Testis (tissue), 5 donors: Measurements from ENCODE around the gene PPP1R3E. TPM values are rescaled to one million over a fixed set of nuclear protein-coding genes. Genes with fewer than 3 reads are reported as not detected.

ENCODE experiments used
- DNase-seq: peaks from one replicate; pipeline ENCODE4 v3.0.0-alpha.2; 2019
- H3K27ac ChIP-seq, 2 donors: fragments of 200-600 bp; sonication (generic); one replicate each; pipeline ENCODE4 v1.5.1; 2019
- H3K27me3 ChIP-seq: fragments of 200-600 bp; sonication (generic); one replicate; pipeline ENCODE4 v1.5.1; 2019
- H3K36me3 ChIP-seq: fragments of 200-600 bp; sonication (generic); one replicate; pipeline ENCODE4 v1.5.1; 2017; ENCODE audit warnings: low read depth; ENCODE audit errors: missing control alignments
- H3K4me1 ChIP-seq: fragments of 200-600 bp; sonication (generic); one replicate; pipeline ENCODE4 v1.5.1; 2019
- H3K4me3 ChIP-seq, 2 donors: fragments of 200-600 bp; sonication (generic); one replicate each; pipeline ENCODE4 v1.5.1; 2017 to 2019
- H3K9me3 ChIP-seq: fragments of 200-600 bp; sonication (generic); one replicate; pipeline ENCODE4 v1.5.1; 2017
- POLR2A ChIP-seq: fragments of 450-650 bp; IDR thresholded peaks from one replicate; pipeline ENCODE4 v1.6.1; 2017; ENCODE audit warnings: antibody characterized with exemption, mild to moderate bottlenecking, moderate library complexity
- WGBS, 2 donors: methylation state at CpG; one replicate each; pipeline ENCODE4 v1.1.5; 2018; 5-methylcytosine and 5-hydroxymethylcytosine counted together
- intact Hi-C: fragments of 100-400 bp; cut with DNase I; formaldehyde crosslinking; loops from one replicate; pipeline ENCODE4 v1.15.1; 2023; ENCODE audit warnings: low total_unique reads
- long read RNA-seq, 2 donors: transcript quantifications; one replicate each; lab custom pipeline, GENCODE V29; 2026
- polyA plus RNA-seq: library from polyadenylated mRNA; stranded (reverse); fragments of 350-450 nt; fragmentation: Illumina TruSeq; extraction: RNeasy Lipid Tissue Mini Kit (QIAGEN cat#74804); gene quantifications from one replicate; pipeline ENCODE4 v1.2.3, GENCODE V29; 2014; ENCODE audit warnings: low read depth, low replicate concordance; ENCODE audit not compliant: insufficient read depth
- total RNA-seq, 2 donors: library from RNA; depleted of rRNA; stranded (reverse); fragments of >200 nt; gene quantifications; one replicate each; pipeline ENCODE4 v1.2.3, GENCODE V29; 2016
- TF ChIP-seq, protein P1 (sequence below), 3 experiments: fragments of 450-650 bp in 2 of 3; fragments of 200-600 bp in 1 of 3; sonication (generic) in 1 of 3; IDR thresholded peaks; one replicate each; pipeline ENCODE4 v1.5.1; 2016 to 2019; ENCODE audit warnings: antibody characterized with exemption in 3 of 3, mild to moderate bottlenecking in 2 of 3, moderate library complexity in 1 of 3

PPP1R3E gene, protein sequence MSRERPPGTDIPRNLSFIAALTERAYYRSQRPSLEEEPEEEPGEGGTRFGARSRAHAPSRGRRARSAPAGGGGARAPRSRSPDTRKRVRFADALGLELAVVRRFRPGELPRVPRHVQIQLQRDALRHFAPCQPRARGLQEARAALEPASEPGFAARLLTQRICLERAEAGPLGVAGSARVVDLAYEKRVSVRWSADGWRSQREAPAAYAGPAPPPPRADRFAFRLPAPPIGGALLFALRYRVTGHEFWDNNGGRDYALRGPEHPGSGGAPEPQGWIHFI
- total RNA-seq (10 to 100 TPM; 30.4 to 43.5 TPM), polyA plus RNA-seq (39.2 TPM)
- long read RNA-seq, donor 1, partial matches to known transcripts = 0 of 1 reads
- long read RNA-seq, donor 1, other reads (novel, unspliced or antisense) = 0 of 1 reads
- long read RNA-seq, donor 2, partial matches to known transcripts = 256 of 256 reads
- long read RNA-seq, donor 2, other reads (novel, unspliced or antisense) = 0 of 256 reads

GRCh38 chr14:23302290-23303225 lies at the start of gene PPP1R3E:
TSS of gene PPP1R3E (minus strand) at chr14:23302859. CDS start at chr14:23302576, 283 bp downstream.
- 5 to 8% methylated on average over 30 to 56 of the region's 81 CpGs for WGBS, 2 donors
- Histone ChIP-seq H3K4me1 (peaks cover 27% of the 10 kb centered on the region), H3K27me3 (no peaks in the 10 kb centered on the region), H3K27ac (peak within 1 kb of the TSS; percentile 77 to 99), H3K4me3 (peak within 1 kb of the TSS; percentile 68 to 71), H3K9me3 (no peaks in the 10 kb centered on the region), H3K36me3 (no peaks in the 10 kb centered on the region)
- peak; percentile 72 for DNase-seq
- TF ChIP-seq, protein P1, sequence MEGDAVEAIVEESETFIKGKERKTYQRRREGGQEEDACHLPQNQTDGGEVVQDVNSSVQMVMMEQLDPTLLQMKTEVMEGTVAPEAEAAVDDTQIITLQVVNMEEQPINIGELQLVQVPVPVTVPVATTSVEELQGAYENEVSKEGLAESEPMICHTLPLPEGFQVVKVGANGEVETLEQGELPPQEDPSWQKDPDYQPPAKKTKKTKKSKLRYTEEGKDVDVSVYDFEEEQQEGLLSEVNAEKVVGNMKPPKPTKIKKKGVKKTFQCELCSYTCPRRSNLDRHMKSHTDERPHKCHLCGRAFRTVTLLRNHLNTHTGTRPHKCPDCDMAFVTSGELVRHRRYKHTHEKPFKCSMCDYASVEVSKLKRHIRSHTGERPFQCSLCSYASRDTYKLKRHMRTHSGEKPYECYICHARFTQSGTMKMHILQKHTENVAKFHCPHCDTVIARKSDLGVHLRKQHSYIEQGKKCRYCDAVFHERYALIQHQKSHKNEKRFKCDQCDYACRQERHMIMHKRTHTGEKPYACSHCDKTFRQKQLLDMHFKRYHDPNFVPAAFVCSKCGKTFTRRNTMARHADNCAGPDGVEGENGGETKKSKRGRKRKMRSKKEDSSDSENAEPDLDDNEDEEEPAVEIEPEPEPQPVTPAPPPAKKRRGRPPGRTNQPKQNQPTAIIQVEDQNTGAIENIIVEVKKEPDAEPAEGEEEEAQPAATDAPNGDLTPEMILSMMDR (IDR thresholded peaks at IDR 0.05) = no peak
- TF ChIP-seq POLR2A = no peak
- intact Hi-C loops = no loop called here

DNA sequence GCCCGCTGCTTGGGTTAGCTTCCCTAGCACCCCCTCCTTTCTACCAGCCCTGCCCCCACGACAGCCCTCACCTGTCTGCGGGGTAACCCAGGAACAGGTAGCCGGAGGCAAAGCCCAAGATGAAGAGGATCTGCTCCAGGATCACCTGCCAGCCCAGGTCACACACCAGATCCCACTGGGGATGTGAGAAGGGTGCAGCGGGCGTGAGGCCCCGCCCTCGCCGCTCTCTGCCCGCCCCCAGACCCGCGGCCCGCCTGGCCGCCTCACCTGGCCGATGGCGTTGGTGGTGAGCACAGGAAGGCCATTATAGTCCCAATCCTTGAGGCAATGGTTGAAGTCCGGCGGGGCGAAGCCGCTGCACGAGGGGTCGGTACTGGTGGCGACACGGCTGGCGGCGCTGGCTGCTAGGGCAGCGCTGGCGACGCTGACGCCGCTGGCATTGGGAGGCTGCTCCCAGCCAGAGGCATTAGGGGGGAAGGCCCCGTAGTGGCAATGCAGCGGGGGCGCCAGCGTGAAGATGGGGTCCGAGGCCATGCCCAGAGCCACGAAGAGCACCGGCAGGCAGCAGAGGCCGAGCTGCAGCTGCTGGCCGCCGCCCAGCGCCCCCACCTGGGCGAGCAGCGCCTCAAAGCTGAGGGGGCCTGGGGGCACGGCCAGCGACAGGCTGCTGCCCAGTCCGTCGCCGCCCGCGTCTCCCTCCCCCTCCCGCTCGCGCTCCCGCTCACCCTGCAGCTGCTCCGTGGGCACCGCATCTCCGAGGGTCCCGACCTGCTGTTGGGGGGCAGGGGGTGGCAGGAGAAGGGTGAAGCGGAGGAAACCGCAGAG lies 49.2 kb upstream of the PPP1R3E start:
- intact Hi-C loops = no loop called here
- Histone ChIP-seq H3K4me1 (peaks cover 5% of the 10 kb centered on the region), H3K4me3 (peak overlapping the region; percentile 45 to 58), H3K27ac (peak overlapping the region in 1 of 2 donors; percentile 29), H3K27me3 (no peaks in the 10 kb centered on the region), H3K36me3 (no peaks in the 10 kb centered on the region), H3K9me3 (no peaks in the 10 kb centered on the region)
- TF ChIP-seq POLR2A = no peak
- TF ChIP-seq, protein P1 (IDR thresholded peaks at IDR 0.05) = no peak
- no peak for DNase-seq
- 19 to 27% methylated on average over 9 to 59 of the region's 61 CpGs for WGBS, 2 donors

DNA sequence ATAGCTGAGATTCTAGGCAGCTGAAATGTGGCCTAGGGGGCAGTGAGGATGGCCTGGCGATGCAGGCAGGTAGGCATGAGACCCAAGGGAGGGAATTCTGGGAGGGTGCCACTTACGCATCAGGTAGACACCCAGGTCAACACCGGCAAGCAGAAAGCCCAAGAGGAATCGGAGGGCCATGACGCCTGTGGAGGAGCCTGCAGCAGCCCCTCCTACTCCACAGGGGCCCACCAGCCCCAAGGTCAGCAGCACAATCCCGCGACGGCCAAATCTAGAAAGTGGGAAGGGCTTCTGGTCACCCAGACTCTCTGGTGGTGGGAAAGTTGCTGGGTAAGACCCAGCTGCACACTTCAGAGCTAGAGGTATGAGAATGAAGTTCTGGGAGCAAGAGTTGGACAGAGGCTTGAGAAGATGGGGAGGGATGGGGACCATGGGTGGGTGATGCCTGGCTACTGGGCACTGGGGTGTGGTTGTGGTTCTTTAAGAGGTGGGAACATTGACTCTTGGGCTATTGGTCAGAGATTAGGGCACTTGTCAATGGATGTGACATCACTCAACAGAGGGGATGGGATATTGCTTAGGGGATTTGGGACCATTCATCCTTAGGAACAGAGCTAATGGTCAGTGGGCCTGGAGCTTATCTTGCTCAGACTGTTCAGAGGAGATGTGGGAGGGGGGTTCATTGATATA lies 46.6 kb upstream of the PPP1R3E start:
- Histone ChIP-seq H3K27ac (no peak overlapping the region), H3K9me3 (no peaks in the 10 kb centered on the region), H3K4me3 (no peak overlapping the region), H3K4me1 (peaks cover 5% of the 10 kb centered on the region), H3K36me3 (no peaks in the 10 kb centered on the region), H3K27me3 (no peaks in the 10 kb centered on the region)
- TF ChIP-seq, protein P1 (IDR thresholded peaks at IDR 0.05) = no peak
- 72 to 84% methylated on average over 4 to 8 of the region's 8 CpGs for WGBS, 2 donors
- no peak for DNase-seq
- intact Hi-C loops = no loop called here

DNA sequence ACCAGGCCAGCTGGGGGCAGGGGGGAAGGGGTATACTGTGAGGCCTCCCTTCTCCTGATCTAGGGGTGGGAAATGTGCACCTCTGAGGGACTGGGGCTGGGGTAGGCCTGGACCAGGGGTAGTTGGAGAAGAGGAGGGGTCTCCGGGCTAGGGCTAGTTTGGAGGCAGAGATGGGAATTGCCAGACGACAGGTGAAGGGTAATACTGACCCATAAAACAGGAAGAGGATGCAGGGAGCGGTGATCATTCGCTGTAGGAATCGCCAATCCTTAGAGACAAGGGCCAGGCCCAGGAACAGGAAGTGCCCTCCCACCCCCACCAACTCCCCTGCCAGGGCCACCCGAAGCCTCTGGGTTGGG lies 45.6 kb upstream of the PPP1R3E start:
- Histone ChIP-seq H3K4me3 (no peak overlapping the region), H3K9me3 (no peaks in the 10 kb centered on the region), H3K4me1 (peaks cover 5% of the 10 kb centered on the region), H3K27ac (no peak overlapping the region), H3K36me3 (no peaks in the 10 kb centered on the region), H3K27me3 (no peaks in the 10 kb centered on the region)
- TF ChIP-seq, protein P1 (IDR thresholded peaks at IDR 0.05) = no peak
- no peak for DNase-seq
- 86 to 89% methylated on average over 6 of the region's 6 CpGs for WGBS, 2 donors
- intact Hi-C loops = no loop called here
